IPS-18a (cell line): ENCODE measurements around the gene ADAMTS5.
A peak's percentile ranks its signal among the peaks of the same experiment; 100 is the strongest.

ENCODE experiments used
- H3K27ac ChIP-seq: one replicate; pipeline ENCODE4 v1.5.1; 2013; ENCODE audit warnings: low read length
- H3K27me3 ChIP-seq: one replicate; pipeline ENCODE4 v1.6.1; 2013; ENCODE audit warnings: mild to moderate bottlenecking, low read length; ENCODE audit not compliant: control insufficient read depth, insufficient read depth
- H3K36me3 ChIP-seq: one replicate; pipeline ENCODE4 v1.6.1; 2013; ENCODE audit warnings: low read depth, low read length; ENCODE audit not compliant: control insufficient read depth
- H3K4me1 ChIP-seq: one replicate; pipeline ENCODE4 v1.6.1; 2013; ENCODE audit warnings: low read depth, low read length; ENCODE audit not compliant: control insufficient read depth
- H3K4me3 ChIP-seq: one replicate; pipeline ENCODE4 v1.5.1; 2013; ENCODE audit warnings: low read length
- H3K9ac ChIP-seq: one replicate; pipeline ENCODE4 v1.6.1; 2013; ENCODE audit warnings: mild to moderate bottlenecking, low read length, moderate library complexity
- H3K9me3 ChIP-seq: one replicate; pipeline ENCODE4 v1.6.1; 2013; ENCODE audit warnings: low read depth, low read length; ENCODE audit not compliant: control insufficient read depth

Gene ADAMTS5

DNA sequence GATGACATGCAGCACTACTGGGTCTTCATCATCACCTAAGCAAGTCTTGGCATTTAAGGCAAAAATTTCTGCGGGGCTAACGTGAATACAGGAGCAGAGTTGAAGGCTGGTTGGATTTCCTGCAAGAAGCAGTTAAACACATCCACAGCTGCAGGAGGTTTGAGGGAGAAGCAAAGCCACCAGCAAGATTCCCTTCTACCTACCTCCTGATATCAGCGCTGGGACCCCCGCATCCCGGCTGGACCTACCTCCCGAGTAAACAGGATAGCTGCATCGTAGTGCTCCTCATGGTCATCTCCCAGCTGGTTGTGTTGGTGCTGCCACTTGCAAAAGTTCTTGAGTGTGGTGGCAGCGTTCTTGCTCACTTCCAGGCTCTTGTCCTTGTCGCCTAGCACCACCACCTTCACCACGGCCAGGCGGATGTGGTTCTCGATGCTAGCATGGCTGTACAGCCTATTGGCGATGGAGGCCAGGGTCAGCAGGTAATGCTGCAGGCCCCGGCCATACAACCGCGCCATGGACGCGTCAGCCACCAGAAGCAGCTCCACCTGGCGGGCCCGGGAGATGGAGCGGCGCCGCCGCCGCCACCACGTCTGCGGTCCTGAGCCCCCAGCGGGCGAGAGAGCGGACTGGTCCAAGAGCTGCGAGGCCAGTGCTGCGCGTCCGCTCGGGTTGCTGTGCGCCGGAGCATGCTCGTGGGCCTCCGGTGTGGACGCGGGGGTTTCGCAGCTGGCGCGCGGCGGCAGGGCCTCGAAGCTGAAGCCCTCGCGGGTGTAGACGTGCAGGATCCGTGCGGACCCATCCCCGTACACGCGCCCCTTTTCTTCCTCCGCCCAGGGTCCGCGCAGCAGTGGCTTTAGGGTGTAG, 1.6 kb downstream of the ADAMTS5 start:
- no peaks in the 10 kb centered on the region for H3K36me3 ChIP-seq
- no peak overlapping the region for H3K27ac ChIP-seq
- H3K4me1 ChIP-seq: peaks cover 7% of the 10 kb centered on the region
- peak overlapping the region; percentile 62 for H3K4me3 ChIP-seq
- H3K9ac ChIP-seq: no peak overlapping the region
- H3K27me3 ChIP-seq: peaks cover 47% of the 10 kb centered on the region
- no peaks in the 10 kb centered on the region for H3K9me3 ChIP-seq

DNA sequence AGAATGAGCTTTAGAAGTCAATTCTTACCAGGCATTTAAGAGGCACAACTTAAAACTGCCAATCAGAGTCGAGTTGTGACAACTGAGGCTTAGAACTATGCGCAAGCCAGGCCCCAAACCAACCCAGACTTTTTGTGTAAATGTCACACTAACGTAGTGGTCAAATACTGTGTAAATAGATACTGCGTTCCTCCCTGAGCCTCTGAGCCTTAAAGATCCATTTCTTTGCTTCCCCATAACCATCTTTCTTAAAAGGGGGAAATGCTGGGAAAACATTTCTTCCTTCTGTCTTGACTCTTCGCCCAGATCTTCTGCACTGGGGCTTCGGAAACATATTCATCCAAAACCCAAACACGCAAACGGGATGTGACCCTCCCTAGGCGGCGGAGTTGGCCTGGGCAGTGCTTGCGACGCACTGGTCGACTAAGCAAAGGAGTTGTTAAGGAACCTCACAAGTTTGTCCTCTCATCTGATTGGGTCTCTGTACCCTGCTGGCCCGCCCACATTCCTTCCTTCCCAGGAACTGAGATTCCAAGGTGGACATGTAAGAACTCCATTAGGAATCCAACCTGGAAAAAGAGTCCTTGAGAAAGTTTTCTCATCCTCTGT, 2.6 kb downstream of the ADAMTS5 start:
- H3K27ac ChIP-seq: no peak overlapping the region
- no peak overlapping the region for H3K9ac ChIP-seq
- H3K36me3 ChIP-seq: no peaks in the 10 kb centered on the region
- H3K27me3 ChIP-seq: peaks cover 47% of the 10 kb centered on the region
- peaks cover 7% of the 10 kb centered on the region for H3K4me1 ChIP-seq
- H3K9me3 ChIP-seq: no peaks in the 10 kb centered on the region
- H3K4me3 ChIP-seq: no peak overlapping the region

DNA sequence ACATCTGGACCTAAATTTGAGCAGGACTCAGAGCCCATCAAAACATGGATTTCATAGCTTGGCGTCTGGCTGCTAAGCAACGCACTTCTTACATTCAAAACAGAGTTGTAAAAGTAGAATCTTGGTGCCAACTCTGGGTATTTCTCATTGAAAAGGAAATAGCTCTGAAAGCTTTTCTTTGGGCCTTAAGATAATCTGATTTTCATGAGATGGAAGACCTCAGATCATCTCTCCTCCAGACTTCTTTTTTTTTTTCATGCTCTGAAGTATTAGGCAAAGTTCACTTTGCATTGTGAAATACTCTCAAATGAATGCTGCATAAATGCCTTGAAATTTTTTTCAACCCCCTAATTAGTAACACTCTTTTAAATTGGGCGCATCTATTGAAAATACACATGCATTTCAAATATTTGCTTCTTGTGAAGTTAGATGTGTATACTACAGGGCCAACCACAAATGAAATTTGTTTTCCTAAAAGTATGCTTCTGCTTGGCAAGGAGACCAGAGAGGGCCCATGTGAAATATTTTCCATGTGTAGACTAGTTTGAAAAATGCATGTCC, 4.2 kb downstream of the ADAMTS5 start:
- no peak overlapping the region for H3K9ac ChIP-seq
- H3K27ac ChIP-seq: no peak overlapping the region
- H3K4me3 ChIP-seq: no peak overlapping the region
- no peaks in the 10 kb centered on the region for H3K4me1 ChIP-seq
- no peaks in the 10 kb centered on the region for H3K9me3 ChIP-seq
- peaks cover 32% of the 10 kb centered on the region for H3K27me3 ChIP-seq
- H3K36me3 ChIP-seq: no peaks in the 10 kb centered on the region

DNA sequence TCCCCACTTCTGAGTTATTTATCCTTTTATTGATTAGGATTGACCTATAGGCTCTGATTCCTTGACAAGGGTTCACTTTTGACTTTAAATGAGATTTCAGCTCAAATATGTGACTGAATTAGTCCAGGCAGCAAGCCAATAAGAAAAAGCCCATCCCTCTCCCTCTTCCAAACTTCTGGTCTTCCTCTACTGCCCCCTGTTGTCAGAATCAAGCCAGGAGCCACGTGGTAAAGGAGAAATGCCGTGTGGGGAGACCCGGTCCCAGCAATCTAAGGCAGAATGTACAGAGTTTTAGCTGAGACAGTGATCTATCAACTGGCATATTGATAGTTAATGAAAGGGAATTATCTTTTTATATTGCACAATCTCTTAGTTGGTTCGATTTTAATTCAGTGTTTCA, 5.2 kb downstream of the ADAMTS5 start:
- Histone ChIP-seq H3K36me3 (no peaks in the 10 kb centered on the region), H3K27ac (no peak overlapping the region), H3K9me3 (no peaks in the 10 kb centered on the region), H3K27me3 (peaks cover 22% of the 10 kb centered on the region), H3K4me1 (no peaks in the 10 kb centered on the region), H3K4me3 (no peak overlapping the region), H3K9ac (no peak overlapping the region)

DNA sequence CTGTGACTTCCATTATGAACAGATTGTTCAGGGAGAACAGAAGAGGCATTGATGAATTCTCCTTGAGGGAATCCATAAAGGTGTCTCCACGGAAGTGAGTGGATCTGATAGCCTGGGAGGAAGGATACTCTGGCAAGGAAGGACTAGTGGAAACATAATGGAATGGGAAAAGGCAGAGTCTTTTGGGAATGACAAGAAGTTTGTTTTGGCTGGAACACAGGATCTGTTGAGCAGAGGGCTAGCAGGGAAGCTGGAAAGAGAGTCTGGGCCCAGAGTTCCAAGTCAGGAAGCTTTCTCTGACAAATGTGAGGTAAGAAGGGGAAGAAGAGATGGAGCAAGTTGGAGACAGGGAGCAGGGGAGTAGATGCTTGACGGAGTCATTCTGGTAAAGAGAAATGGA, 8.1 kb downstream of the ADAMTS5 start:
- H3K27ac ChIP-seq: no peak overlapping the region
- peaks cover 4% of the 10 kb centered on the region for H3K4me1 ChIP-seq
- no peaks in the 10 kb centered on the region for H3K9me3 ChIP-seq
- no peaks in the 10 kb centered on the region for H3K27me3 ChIP-seq
- no peaks in the 10 kb centered on the region for H3K36me3 ChIP-seq
- H3K4me3 ChIP-seq: no peak overlapping the region
- no peak overlapping the region for H3K9ac ChIP-seq

DNA sequence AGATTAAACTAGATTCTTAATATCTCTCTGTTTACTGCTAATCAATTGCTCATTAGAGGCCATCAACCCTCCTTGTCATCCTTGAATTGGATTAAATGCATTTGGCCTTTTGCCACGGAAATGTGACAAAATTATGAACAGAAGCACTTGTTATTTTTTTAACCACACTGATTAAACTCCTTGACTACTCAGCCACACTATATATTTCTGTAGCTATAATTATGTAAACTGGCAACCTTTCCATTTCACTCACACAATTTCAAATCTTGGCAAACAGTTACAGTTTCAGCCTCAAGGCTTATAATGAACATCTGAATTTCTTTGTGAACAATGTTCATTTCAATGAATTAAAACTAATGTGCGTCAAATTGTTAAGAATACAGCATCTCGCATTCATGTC, 10.1 kb downstream of the ADAMTS5 start:
- H3K9ac ChIP-seq: no peak overlapping the region
- peaks cover 4% of the 10 kb centered on the region for H3K4me1 ChIP-seq
- no peaks in the 10 kb centered on the region for H3K9me3 ChIP-seq
- no peak overlapping the region for H3K27ac ChIP-seq
- no peaks in the 10 kb centered on the region for H3K36me3 ChIP-seq
- H3K27me3 ChIP-seq: no peaks in the 10 kb centered on the region
- no peak overlapping the region for H3K4me3 ChIP-seq

DNA sequence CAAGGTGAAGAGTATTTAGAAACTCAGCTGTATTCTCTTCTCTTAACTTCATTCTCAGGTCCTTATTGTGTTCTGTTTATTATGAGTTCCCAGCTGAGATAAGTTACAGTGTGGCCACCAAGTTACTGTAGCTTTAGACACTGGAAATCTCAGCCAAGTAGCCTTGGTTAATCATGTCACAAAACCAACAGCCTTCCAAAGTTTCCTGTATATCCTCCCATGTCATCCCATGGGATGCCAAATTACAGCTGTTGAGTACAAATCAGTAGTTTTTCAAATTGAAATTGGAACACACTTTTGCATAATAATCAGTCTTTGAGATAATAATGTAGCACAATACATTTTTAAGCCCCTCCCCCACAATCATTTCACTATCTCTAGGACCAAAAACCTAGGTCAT, 10.7 kb downstream of the ADAMTS5 start:
- H3K9me3 ChIP-seq: no peaks in the 10 kb centered on the region
- no peak overlapping the region for H3K27ac ChIP-seq
- H3K4me3 ChIP-seq: no peak overlapping the region
- no peaks in the 10 kb centered on the region for H3K36me3 ChIP-seq
- no peaks in the 10 kb centered on the region for H3K27me3 ChIP-seq
- H3K9ac ChIP-seq: no peak overlapping the region
- peaks cover 4% of the 10 kb centered on the region for H3K4me1 ChIP-seq

DNA sequence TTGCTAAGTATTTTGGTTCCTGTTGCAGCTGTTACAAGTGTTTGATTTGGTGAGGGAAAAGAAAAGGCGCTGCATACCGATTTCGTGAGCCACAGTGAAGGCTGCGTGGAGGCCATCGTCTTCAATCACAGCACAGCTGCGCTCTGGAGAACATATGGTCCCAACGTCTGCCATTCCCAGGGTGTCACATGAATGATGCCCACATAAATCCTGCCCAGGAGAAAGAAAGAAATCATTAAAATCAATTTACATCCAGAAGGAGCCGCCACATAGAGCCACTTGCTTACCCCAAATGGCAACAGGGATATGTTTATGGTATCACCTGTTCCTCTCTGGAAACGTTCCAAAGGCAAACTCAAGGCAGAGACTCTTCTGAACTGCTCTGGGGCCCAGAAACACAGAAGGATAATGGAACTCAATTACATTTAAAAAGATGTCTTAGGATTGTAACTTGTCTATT, 12.2 kb downstream of the ADAMTS5 start:
- H3K27me3 ChIP-seq: no peaks in the 10 kb centered on the region
- H3K27ac ChIP-seq: no peak overlapping the region
- H3K36me3 ChIP-seq: no peaks in the 10 kb centered on the region
- H3K4me3 ChIP-seq: no peak overlapping the region
- no peaks in the 10 kb centered on the region for H3K9me3 ChIP-seq
- peaks cover 4% of the 10 kb centered on the region for H3K4me1 ChIP-seq
- no peak overlapping the region for H3K9ac ChIP-seq

DNA sequence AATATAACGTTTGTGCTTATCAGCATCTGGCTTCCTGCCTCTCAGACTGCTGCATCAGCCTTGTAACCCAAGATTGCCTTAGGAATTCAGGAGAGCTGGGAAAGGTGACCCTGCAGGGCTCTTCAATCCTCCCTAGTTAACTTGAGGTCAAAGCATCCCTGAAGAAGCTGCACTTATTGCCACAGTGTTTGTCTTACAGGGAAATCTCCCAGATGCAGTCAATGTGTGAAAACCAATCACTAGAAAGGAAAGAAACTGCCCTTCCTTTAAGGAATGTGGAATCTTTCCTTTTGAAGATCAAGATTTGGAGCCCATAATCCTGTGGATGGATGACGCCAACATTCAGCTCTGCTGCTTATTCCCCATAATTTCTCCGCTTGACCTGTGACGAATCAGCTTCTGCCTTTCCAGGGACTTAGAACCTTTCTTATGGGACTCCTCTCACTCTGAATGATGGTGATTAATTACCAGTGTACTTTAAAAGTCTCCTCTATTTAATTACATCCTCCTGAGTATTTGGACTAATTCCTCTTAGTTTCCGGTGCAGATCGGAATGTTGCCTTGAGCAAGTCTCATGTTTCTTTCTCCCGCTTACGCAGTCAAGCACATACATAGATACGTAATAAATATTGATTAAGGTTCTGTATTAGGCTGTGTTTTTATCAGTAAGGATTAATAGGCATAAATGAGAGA, 14.4 kb downstream of the ADAMTS5 start:
- Histone ChIP-seq H3K27me3 (no peaks in the 10 kb centered on the region), H3K36me3 (no peaks in the 10 kb centered on the region)

DNA sequence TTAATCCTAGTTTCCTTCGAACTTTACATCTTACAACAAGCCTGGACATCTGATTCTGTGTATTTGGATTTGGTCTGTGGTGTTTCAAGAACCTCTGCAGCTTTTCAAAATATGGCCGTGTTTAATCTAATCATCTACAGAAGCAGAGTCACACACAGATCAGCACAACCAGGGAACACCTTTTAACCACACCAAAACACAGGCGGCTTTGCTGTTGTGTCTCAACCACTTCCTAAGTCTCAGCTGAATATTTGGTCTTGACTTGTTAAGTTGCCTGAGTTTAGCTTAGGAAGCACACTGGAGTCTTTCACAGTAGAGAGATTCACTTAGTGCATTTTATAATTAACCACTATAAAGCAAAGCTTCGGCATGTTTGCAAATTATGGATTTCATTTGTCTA, 17.1 kb downstream of the ADAMTS5 start:
- H3K9ac ChIP-seq: no peak overlapping the region
- H3K27ac ChIP-seq: no peak overlapping the region
- no peaks in the 10 kb centered on the region for H3K36me3 ChIP-seq
- no peak overlapping the region for H3K4me3 ChIP-seq
- H3K27me3 ChIP-seq: no peaks in the 10 kb centered on the region
- H3K4me1 ChIP-seq: peaks cover 16% of the 10 kb centered on the region
- no peaks in the 10 kb centered on the region for H3K9me3 ChIP-seq

More for the DNA sequence above, 14.4 kb downstream of the ADAMTS5 start:
- Histone ChIP-seq H3K27ac (no peak overlapping the region), H3K4me1 (peaks cover 4% of the 10 kb centered on the region), H3K9ac (no peak overlapping the region), H3K9me3 (no peaks in the 10 kb centered on the region), H3K4me3 (no peak overlapping the region)

DNA sequence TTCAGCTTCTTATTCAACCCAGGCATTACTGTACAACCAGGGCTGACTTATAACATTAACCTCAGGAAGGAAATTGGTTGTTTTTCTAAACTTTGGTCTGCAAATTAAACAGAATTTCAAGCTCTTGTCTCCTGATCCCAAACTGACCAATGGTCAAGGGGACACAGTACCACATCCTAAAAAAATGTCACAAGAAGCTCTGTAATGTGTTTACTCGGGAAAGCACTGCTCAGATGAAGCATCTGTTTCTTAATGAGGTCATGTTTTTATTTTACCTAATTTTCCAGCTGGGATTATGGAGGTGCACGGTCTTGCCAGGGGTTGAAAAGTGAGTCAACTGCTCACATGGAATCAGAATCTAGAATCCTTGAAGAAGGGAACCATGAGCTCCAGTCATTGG, 18.7 kb downstream of the ADAMTS5 start:
- no peaks in the 10 kb centered on the region for H3K9me3 ChIP-seq
- no peaks in the 10 kb centered on the region for H3K27me3 ChIP-seq
- no peaks in the 10 kb centered on the region for H3K36me3 ChIP-seq
- H3K9ac ChIP-seq: no peak overlapping the region
- no peak overlapping the region for H3K4me3 ChIP-seq
- no peak overlapping the region for H3K27ac ChIP-seq
- peaks cover 16% of the 10 kb centered on the region for H3K4me1 ChIP-seq
